ENCODE measurements around the gene ST6GALNAC3. TPM values are rescaled to one million over a fixed set of nuclear protein-coding genes. Genes with fewer than 3 reads are reported as not detected.
"Not testable (repeated sequence)": the region's sequence is repeated elsewhere in the genome, so short reads cannot be mapped to it uniquely, and the experiment has no call there.

The ST6GALNAC3 gene
- total RNA-seq, 1 experiment from 2014 or later: 0.03 TPM

- POLR2A ChIA-PET: interaction anchor here (0.6 kb wide), 1 partner anchor 523 kb away, joined by 4 read pairs; no protein-coding TSS in a partner anchor
- Histone ChIP-seq H3K4me3 (ENCODE audit: low read depth in 2 of 2, low read length in 2 of 2) (no peak overlapping the region), H3K9me3 (ENCODE audit: control insufficient read depth, insufficient read depth, low read depth, low read length) (no peaks in the 10 kb centered on the region), H3K27me3 (ENCODE audit: control insufficient read depth, insufficient read depth, low read length) (no peaks in the 10 kb centered on the region), H3K4me1 (ENCODE audit: control insufficient read depth, insufficient read depth, low read length) (no peaks in the 10 kb centered on the region), H3K27ac (ENCODE audit: low read length) (no peak overlapping the region), H3K36me3 (ENCODE audit: control insufficient read depth, insufficient read depth, low read length) (no peaks in the 10 kb centered on the region)
- TF ChIP-seq SIN3A (IDR thresholded peaks at IDR 0.05; ENCODE audit: borderline replicate concordance, insufficient read depth, low read depth, low read length) (no peak), POLR2AphosphoS5 (IDR thresholded peaks at IDR 0.05; ENCODE audit: low read depth, low read length) (no peak), TCF7L2 (IDR thresholded peaks at IDR 0.05; ENCODE audit: low read depth, low read length) (no peak)
- TF ChIP-seq, protein P1, sequence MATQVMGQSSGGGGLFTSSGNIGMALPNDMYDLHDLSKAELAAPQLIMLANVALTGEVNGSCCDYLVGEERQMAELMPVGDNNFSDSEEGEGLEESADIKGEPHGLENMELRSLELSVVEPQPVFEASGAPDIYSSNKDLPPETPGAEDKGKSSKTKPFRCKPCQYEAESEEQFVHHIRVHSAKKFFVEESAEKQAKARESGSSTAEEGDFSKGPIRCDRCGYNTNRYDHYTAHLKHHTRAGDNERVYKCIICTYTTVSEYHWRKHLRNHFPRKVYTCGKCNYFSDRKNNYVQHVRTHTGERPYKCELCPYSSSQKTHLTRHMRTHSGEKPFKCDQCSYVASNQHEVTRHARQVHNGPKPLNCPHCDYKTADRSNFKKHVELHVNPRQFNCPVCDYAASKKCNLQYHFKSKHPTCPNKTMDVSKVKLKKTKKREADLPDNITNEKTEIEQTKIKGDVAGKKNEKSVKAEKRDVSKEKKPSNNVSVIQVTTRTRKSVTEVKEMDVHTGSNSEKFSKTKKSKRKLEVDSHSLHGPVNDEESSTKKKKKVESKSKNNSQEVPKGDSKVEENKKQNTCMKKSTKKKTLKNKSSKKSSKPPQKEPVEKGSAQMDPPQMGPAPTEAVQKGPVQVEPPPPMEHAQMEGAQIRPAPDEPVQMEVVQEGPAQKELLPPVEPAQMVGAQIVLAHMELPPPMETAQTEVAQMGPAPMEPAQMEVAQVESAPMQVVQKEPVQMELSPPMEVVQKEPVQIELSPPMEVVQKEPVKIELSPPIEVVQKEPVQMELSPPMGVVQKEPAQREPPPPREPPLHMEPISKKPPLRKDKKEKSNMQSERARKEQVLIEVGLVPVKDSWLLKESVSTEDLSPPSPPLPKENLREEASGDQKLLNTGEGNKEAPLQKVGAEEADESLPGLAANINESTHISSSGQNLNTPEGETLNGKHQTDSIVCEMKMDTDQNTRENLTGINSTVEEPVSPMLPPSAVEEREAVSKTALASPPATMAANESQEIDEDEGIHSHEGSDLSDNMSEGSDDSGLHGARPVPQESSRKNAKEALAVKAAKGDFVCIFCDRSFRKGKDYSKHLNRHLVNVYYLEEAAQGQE (IDR thresholded peaks at IDR 0.05; ENCODE audit: insufficient read depth in 1 of 2, low read depth in 2 of 2, low read length in 1 of 2): no peak
- TF ChIP-seq, protein P2, sequence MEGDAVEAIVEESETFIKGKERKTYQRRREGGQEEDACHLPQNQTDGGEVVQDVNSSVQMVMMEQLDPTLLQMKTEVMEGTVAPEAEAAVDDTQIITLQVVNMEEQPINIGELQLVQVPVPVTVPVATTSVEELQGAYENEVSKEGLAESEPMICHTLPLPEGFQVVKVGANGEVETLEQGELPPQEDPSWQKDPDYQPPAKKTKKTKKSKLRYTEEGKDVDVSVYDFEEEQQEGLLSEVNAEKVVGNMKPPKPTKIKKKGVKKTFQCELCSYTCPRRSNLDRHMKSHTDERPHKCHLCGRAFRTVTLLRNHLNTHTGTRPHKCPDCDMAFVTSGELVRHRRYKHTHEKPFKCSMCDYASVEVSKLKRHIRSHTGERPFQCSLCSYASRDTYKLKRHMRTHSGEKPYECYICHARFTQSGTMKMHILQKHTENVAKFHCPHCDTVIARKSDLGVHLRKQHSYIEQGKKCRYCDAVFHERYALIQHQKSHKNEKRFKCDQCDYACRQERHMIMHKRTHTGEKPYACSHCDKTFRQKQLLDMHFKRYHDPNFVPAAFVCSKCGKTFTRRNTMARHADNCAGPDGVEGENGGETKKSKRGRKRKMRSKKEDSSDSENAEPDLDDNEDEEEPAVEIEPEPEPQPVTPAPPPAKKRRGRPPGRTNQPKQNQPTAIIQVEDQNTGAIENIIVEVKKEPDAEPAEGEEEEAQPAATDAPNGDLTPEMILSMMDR (IDR thresholded peaks at IDR 0.05): no peak
- ATAC-seq (no peak), DNase-seq (ENCODE audit: low read depth, low spot score) (no peak)
- intact Hi-C loops (cut with micrococcal nuclease; ENCODE audit: unreplicated experiment) (no loop called here), in situ Hi-C loops (cut with HindIII; ENCODE audit: low pct_unique_long_range_greater_than_20kb, low sequenced_read_pairs) (no loop called here)
- CTCF ChIA-PET: no interaction called here
- no TSS peak for BruUV-seq (replicated peaks)
Measured at GRCh38 chr1:76340056-76340455, 265.5 kb downstream of the ST6GALNAC3 start.

- H3K9me3 ChIP-seq (ENCODE audit: control insufficient read depth, insufficient read depth, low read depth, low read length); H3K36me3 ChIP-seq (ENCODE audit: control insufficient read depth, insufficient read depth, low read length); CTCF ChIA-PET; H3K27ac ChIP-seq (ENCODE audit: low read length); BruUV-seq (replicated peaks); POLR2A ChIA-PET; H3K27me3 ChIP-seq (ENCODE audit: control insufficient read depth, insufficient read depth, low read length); DNase-seq (ENCODE audit: low read depth, low spot score); H3K4me1 ChIP-seq (ENCODE audit: control insufficient read depth, insufficient read depth, low read length); in situ Hi-C loops (cut with HindIII; ENCODE audit: low pct_unique_long_range_greater_than_20kb, low sequenced_read_pairs); H3K4me3 ChIP-seq (ENCODE audit: low read depth in 2 of 2, low read length in 2 of 2); ATAC-seq; intact Hi-C loops (cut with micrococcal nuclease; ENCODE audit: unreplicated experiment): not testable (repeated sequence)
Measured at GRCh38 chr1:76341816-76342215, 267.3 kb downstream of the ST6GALNAC3 start.

DNA sequence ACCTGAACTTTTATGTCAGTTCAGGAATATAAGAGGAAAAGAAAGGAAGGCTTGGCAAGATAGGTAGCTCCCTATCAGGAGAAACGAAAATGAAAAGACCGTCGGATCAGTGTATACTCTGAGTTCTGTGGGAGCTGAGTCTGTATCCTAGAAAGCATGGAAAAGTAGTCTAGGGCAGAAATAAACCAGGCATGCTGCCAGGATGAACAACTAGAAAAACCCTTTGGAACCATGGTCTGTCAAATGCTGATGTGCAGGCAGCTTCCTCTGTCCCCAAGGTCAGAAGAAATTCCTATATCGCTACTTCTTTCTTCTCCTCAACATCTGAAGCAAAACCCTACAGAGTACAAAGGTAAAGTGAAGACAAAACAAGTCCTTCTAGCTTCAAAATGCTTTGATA is 268.8 kb downstream of the ST6GALNAC3 start:
- Histone ChIP-seq H3K36me3 (ENCODE audit: control insufficient read depth, insufficient read depth, low read length) (no peaks in the 10 kb centered on the region), H3K4me1 (ENCODE audit: control insufficient read depth, insufficient read depth, low read length) (no peaks in the 10 kb centered on the region), H3K4me3 (ENCODE audit: low read depth in 2 of 2, low read length in 2 of 2) (no peak overlapping the region), H3K9me3 (ENCODE audit: control insufficient read depth, insufficient read depth, low read depth, low read length) (no peaks in the 10 kb centered on the region), H3K27ac (ENCODE audit: low read length) (no peak overlapping the region), H3K27me3 (ENCODE audit: control insufficient read depth, insufficient read depth, low read length) (no peaks in the 10 kb centered on the region)
- in situ Hi-C loops (cut with HindIII; ENCODE audit: low pct_unique_long_range_greater_than_20kb, low sequenced_read_pairs) (no loop called here), intact Hi-C loops (cut with micrococcal nuclease; ENCODE audit: unreplicated experiment) (no loop called here)
- CTCF ChIA-PET: no interaction called here
- POLR2A ChIA-PET: no interaction called here
- DNase-seq (ENCODE audit: low read depth, low spot score) (no peak), ATAC-seq (no peak)
- BruUV-seq (replicated peaks): no TSS peak
- TF ChIP-seq, protein P1 (IDR thresholded peaks at IDR 0.05; ENCODE audit: insufficient read depth in 1 of 2, low read depth in 2 of 2, low read length in 1 of 2): no peak
- TF ChIP-seq SIN3A (IDR thresholded peaks at IDR 0.05; ENCODE audit: borderline replicate concordance, insufficient read depth, low read depth, low read length) (no peak), TCF7L2 (IDR thresholded peaks at IDR 0.05; ENCODE audit: low read depth, low read length) (no peak), POLR2AphosphoS5 (IDR thresholded peaks at IDR 0.05; ENCODE audit: low read depth, low read length) (no peak)
- TF ChIP-seq, protein P2 (IDR thresholded peaks at IDR 0.05): no peak
